Suppressor macrophage (primary cell): Measurements from ENCODE around the gene SERPINA3.
"Not testable (repeated sequence)": the region's sequence is repeated elsewhere in the genome, so short reads cannot be mapped to it uniquely, and the experiment has no call there.

Experiments
- DNase-seq, 4 experiments: peaks; one replicate each; pipeline ENCODE4 v3.0.0-alpha.2; 2020 to 2022
- total RNA-seq, 17 experiments: gene quantifications; one replicate each; lab custom pipeline; 2026; ENCODE audit warnings: mixed read lengths in 6 of 17, inconsistent platforms in 3 of 17; lab: John Stamatoyannopoulos, UW

SERPINA3 gene
- 0 to 1.4 (median 0) reads per million in 17 experiments for total RNA-seq

GRCh38 chr14:94612174-94612573, at the start of gene SERPINA3:
Gene SERPINA3 (plus strand): TSS chr14:94612391. CDS start chr14:94614442, 2,051 bp downstream.
- no peak for DNase-seq

GRCh38 chr14:94562941-94563883, 49.0 kb upstream of the SERPINA3 start:
- DNase-seq = no peak

- DNase-seq = no peak
These were observed 47.8 kb upstream of the SERPINA3 start for GRCh38 chr14:94564381-94564780.

GRCh38 chr14:94568186-94568585, 44.0 kb upstream of the SERPINA3 start:
- no peak for DNase-seq

- no peak for DNase-seq
These were observed 42.7 kb upstream of the SERPINA3 start for GRCh38 chr14:94569381-94570001.

GRCh38 chr14:94570002-94570400, 42.2 kb upstream of the SERPINA3 start:
- DNase-seq = no peak

GRCh38 chr14:94570440-94570839, 41.8 kb upstream of the SERPINA3 start:
- DNase-seq = no peak

- no peak for DNase-seq
These were observed 40.8 kb upstream of the SERPINA3 start for GRCh38 chr14:94571395-94571794.

- DNase-seq = no peak
These were observed 40.2 kb upstream of the SERPINA3 start for GRCh38 chr14:94571950-94572349.

GRCh38 chr14:94572637-94573303, 39.4 kb upstream of the SERPINA3 start:
- no peak for DNase-seq

GRCh38 chr14:94573475-94574277, 38.5 kb upstream of the SERPINA3 start:
- no peak for DNase-seq

GRCh38 chr14:94574336-94574735, 37.9 kb upstream of the SERPINA3 start:
- no peak for DNase-seq

- no peak for DNase-seq
These were observed 36.2 kb upstream of the SERPINA3 start for GRCh38 chr14:94575730-94576585.

GRCh38 chr14:94577472-94577871, 34.7 kb upstream of the SERPINA3 start:
- not testable (repeated sequence) for DNase-seq

- DNase-seq = no peak
These were observed 33.5 kb upstream of the SERPINA3 start for GRCh38 chr14:94578712-94579111.

- DNase-seq = peak in 2 of 4 experiments; percentile 4 to 5
These were observed 30.8 kb upstream of the SERPINA3 start, which contains the start of gene SERPINA5 for GRCh38 chr14:94581127-94581999. Gene SERPINA5 (plus strand): TSS chr14:94581426. CDS start chr14:94587363, 5,937 bp downstream.

GRCh38 chr14:94582199-94582750, 29.9 kb upstream of the SERPINA3 start:
- no peak for DNase-seq

- no peak for DNase-seq
These were observed 29.3 kb upstream of the SERPINA3 start for GRCh38 chr14:94582851-94583250.

- DNase-seq = no peak
These were observed 28.6 kb upstream of the SERPINA3 start for GRCh38 chr14:94583557-94583956.
